ENCODE measurements around the gene TRPV6. TPM values are rescaled to one million over a fixed set of nuclear protein-coding genes. Genes with fewer than 3 reads are reported as not detected.

The TRPV6 gene
- total RNA-seq, 6 experiments from 2014 or later, result not detected

- TF ChIP-seq CTCF (IDR thresholded peaks at IDR 0.05), result no peak
- Mint-ChIP-seq H3K27me3 (ENCODE audit: insufficient read depth) (peaks cover 32% of the 10 kb centered on the region), H3K9me3 (no peaks in the 10 kb centered on the region), H3K4me1 (ENCODE audit: low read depth) (no peaks in the 10 kb centered on the region), H3K4me3 (no peak overlapping the region), H3K36me3 (ENCODE audit: low read depth) (no peaks in the 10 kb centered on the region), H3K27ac (no peak overlapping the region)
- DNase-seq, result no peak
Measured at GRCh38 chr7:142878315-142878714, 7.2 kb downstream of the TRPV6 start.

DNA sequence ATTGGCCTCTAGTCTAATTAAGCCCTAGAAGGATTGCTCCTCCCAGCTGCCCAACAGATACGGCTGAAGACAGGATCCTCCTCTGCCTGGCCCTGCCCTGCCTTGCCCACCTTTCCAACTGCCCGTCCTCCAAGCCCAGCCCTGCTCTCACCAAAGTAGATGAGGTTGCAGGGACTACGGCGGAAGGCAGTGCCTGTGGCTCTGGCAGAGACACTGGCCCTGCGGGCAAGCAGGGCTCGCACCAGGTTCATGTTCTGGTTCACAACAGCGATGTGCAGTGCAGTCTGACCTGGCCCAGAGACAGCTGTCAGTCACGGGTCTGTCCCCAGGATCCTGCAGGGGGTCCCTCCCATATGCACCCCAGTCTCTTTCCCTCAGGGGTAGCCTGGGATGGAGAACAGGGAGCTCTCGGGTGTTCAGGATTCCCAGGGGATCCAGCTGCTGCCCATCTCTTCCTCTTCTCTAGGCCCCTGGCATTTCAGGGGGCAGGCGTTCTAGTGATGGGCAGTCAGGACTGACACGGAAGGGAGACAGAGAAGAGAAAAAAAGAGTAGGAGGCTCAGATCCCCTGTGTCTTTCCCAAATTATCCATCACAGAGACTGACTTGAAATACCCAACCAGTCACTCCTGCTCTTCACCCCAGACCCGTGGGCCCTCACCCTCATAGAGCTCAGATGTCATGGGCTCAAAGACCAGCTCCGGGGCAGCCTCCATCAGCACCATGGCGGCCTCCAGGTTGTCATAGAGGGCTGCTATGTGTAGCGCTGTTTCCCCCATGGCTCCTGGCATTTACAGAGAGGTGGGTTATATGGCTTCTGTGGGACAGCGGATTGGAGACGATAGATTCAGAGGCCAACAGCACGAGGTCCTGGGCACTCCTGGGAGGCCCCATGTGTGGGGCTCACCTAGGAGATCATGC is 8.3 kb downstream of the TRPV6 start:
- DNase-seq, result no peak
- TF ChIP-seq CTCF (IDR thresholded peaks at IDR 0.05), result no peak
- Mint-ChIP-seq H3K27ac (no peak overlapping the region), H3K9me3 (no peaks in the 10 kb centered on the region), H3K27me3 (ENCODE audit: insufficient read depth) (peaks cover 24% of the 10 kb centered on the region), H3K4me3 (no peak overlapping the region), H3K36me3 (ENCODE audit: low read depth) (no peaks in the 10 kb centered on the region), H3K4me1 (ENCODE audit: low read depth) (no peaks in the 10 kb centered on the region)

- DNase-seq, result no peak
- Mint-ChIP-seq H3K27ac (no peak overlapping the region), H3K36me3 (ENCODE audit: low read depth) (no peaks in the 10 kb centered on the region), H3K9me3 (no peaks in the 10 kb centered on the region), H3K4me1 (ENCODE audit: low read depth) (no peaks in the 10 kb centered on the region), H3K4me3 (no peak overlapping the region), H3K27me3 (ENCODE audit: insufficient read depth) (peaks cover 24% of the 10 kb centered on the region)
- no peak for TF ChIP-seq CTCF (IDR thresholded peaks at IDR 0.05)
Measured at GRCh38 chr7:142876236-142876960, 9.1 kb downstream of the TRPV6 start.

- Mint-ChIP-seq H3K4me3 (no peak overlapping the region), H3K4me1 (ENCODE audit: low read depth) (no peaks in the 10 kb centered on the region), H3K36me3 (ENCODE audit: low read depth) (no peaks in the 10 kb centered on the region), H3K27me3 (ENCODE audit: insufficient read depth) (peaks cover 21% of the 10 kb centered on the region), H3K27ac (no peak overlapping the region), H3K9me3 (no peaks in the 10 kb centered on the region)
- TF ChIP-seq CTCF (IDR thresholded peaks at IDR 0.05), result no peak
- no peak for DNase-seq
Measured at GRCh38 chr7:142875456-142875855, 10.1 kb downstream of the TRPV6 start.

DNA sequence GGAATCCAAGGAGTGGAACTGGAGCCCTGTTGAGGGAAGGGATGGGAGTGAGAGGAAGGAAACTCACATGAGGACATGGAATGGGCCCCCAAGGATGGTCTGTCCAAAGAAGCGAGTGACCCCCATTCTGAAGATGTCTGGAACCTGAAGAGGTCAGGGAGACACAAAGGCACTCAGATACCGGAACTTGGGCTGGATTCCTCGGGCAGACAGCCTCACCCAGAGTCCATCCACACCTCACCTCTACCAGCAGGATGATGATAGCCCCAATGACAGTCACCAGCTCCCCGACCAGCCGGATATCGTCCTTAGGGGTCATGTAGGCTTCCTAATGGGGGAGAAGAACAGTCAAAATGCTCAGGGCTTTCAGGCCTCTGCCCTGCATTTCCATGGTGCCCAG is 10.7 kb downstream of the TRPV6 start:
- Mint-ChIP-seq H3K36me3 (ENCODE audit: low read depth) (no peaks in the 10 kb centered on the region), H3K4me1 (ENCODE audit: low read depth) (no peaks in the 10 kb centered on the region), H3K27me3 (ENCODE audit: insufficient read depth) (peaks cover 18% of the 10 kb centered on the region)

More for the DNA sequence above, 10.7 kb downstream of the TRPV6 start:
- Mint-ChIP-seq H3K9me3 (no peaks in the 10 kb centered on the region), H3K27ac (no peak overlapping the region), H3K4me3 (no peak overlapping the region)
- TF ChIP-seq CTCF (IDR thresholded peaks at IDR 0.05), result no peak
- no peak for DNase-seq
